ENCODE results near the gene CIAO2B.
A peak's percentile ranks its signal among the peaks of the same experiment; 100 is the strongest.
"Not testable (repeated sequence)": the region's sequence is repeated elsewhere in the genome, so short reads cannot be mapped to it uniquely, and the experiment has no call there.

Gene CIAO2B

DNA sequence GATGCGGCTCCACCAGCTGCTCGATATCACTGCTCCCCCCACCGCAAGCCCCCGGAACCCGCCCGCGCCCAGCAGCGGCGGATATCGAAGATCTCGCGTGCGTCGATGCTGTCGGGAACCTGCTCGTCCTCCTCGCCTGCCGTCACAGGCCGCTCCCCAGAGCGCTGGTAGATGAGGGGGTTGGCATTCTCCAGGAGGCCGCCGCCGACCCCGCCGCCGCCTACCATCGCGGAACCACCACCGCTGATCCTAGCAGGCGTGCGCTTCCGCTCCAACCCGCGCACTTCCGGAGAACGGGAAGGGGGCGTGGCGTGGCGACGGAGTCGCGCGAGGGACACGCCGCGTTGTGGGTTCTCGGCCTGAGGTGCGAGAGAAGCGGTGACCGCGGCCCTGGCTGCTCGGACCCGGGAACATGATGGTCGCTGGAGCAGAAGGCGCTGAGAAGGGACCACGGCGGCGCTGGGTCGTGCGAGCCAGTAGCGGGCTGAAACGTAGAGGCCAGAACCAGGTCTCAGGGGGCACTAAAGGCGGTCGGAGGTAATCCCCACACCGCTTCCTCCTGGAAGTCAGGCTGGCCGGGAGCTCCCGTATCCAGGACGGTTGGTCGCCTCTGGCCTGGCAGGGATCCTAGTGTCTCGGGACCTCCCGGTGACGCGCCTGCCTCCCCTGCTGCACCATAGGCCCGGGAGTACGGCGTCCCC lies at the start of gene CIAO2B:
CIAO2B (minus strand) TSS at position 265 of the 701 bp plus-strand sequence; CDS start at position 227, 38 bp downstream.
- no peaks in the 10 kb centered on the region for H3K9me3 Mint-ChIP-seq
- H3K4me1 Mint-ChIP-seq, result peaks cover 63% of the 10 kb centered on the region
- peak; percentile 84 to 86 for DNase-seq (ENCODE audit: low spot score in 2 of 2)
- peak within 1 kb of the TSS; percentile 99 for H3K27ac Mint-ChIP-seq (ENCODE audit: low read depth)
- H3K4me3 Mint-ChIP-seq, result peak within 1 kb of the TSS; percentile 99
- no peaks in the 10 kb centered on the region for H3K27me3 Mint-ChIP-seq
- peak; percentile 95 for ATAC-seq (replicated peaks; ENCODE audit: extremely low read depth, poor library complexity, severe bottlenecking)
- peaks cover 21% of the 10 kb centered on the region for H3K36me3 Mint-ChIP-seq (ENCODE audit: insufficient read depth)

GRCh38 chr16:66983033-66983432 lies 48.8 kb upstream of the CIAO2B start:
- H3K27ac Mint-ChIP-seq (ENCODE audit: low read depth), result no peak overlapping the region
- DNase-seq (ENCODE audit: low spot score in 2 of 2) (no peak), ATAC-seq (replicated peaks; ENCODE audit: extremely low read depth, poor library complexity, severe bottlenecking) (no peak)
- H3K4me3 Mint-ChIP-seq, result no peak overlapping the region
- no peaks in the 10 kb centered on the region for H3K9me3 Mint-ChIP-seq
- H3K4me1 Mint-ChIP-seq, result peaks cover 15% of the 10 kb centered on the region
- no peaks in the 10 kb centered on the region for H3K36me3 Mint-ChIP-seq (ENCODE audit: insufficient read depth)
- H3K27me3 Mint-ChIP-seq, result no peaks in the 10 kb centered on the region

DNA sequence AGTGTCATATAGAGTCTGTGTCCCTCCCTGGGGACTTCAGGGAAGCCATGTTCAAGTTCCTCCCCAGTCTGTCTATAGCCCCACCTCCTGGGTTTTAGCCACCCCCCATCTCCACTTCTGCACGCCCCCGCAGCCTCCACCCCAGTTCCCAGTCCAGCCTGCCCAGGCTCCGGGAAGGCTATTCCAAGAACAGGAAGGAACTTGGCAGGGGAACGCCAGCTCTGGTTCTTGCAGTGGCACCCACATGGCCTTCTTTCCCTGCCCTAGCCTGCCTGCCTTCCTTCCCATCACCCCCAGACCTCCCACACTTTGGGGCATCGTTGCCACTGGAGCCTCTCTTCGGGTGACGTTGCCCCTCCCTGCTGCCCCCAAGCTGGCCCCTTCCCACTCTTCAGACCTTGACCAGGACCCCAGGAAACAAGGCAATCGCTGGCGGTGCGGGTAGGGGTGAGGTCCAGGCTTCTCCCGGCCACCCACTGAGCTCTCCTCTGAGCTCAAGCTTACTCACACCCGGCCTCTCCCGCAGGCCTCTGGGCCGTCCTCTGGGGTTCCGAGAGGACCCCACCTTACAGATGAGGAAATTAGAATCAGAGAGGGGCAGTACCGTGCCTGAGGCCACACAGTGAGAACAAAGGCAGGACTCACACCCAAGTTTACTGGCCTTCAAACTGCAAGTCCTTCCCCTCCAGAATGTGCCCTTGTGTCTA lies 45.0 kb upstream of the CIAO2B start:
- Mint-ChIP-seq H3K4me1 (peaks cover 14% of the 10 kb centered on the region), H3K27ac (ENCODE audit: low read depth) (no peak overlapping the region), H3K4me3 (no peak overlapping the region), H3K27me3 (no peaks in the 10 kb centered on the region), H3K9me3 (no peaks in the 10 kb centered on the region), H3K36me3 (ENCODE audit: insufficient read depth) (peaks cover 2% of the 10 kb centered on the region)
- ATAC-seq (replicated peaks; ENCODE audit: extremely low read depth, poor library complexity, severe bottlenecking), result no peak
- no peak for DNase-seq (ENCODE audit: low spot score in 2 of 2)

DNA sequence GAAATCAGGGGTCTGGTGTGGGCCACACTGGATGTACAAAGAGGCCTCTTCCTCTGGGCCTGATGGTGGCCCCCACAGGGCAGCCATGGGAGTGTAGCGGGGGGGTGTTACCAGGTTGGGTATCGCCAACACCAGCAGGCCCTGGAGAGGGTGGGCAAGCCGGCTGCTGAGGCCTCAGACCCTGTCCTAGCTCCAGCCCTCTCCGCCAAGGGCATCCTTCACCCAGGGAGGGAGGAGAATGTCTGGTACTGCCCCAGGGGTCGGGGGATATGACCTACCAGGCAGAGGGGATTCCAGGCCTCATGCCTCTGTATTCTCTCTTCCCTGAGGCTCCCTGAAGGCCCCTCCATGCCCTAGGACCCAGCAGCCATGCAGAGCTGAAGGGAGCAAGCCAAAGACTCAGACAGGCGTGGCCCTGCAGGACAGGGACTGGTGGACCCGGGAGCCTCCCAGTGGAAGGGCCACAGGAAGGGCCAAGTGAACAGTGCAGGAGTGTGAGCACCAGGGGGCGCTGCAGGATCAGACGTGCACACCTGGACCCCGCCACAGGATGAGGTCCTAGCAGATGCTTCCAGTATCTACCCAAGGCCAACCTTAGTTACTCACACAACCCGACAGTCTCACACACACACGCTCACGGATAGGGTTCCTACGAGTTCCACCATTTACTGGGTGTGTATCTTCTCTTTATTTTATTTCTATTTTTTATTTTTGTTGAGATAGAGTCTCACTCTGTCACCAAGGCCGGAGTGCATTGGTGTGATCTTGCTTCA lies 43.3 kb upstream of the CIAO2B start:
- H3K27me3 Mint-ChIP-seq, result no peaks in the 10 kb centered on the region
- no peaks in the 10 kb centered on the region for H3K9me3 Mint-ChIP-seq
- peak; percentile 76 to 91 for DNase-seq (ENCODE audit: low spot score in 2 of 2)
- ATAC-seq (replicated peaks; ENCODE audit: extremely low read depth, poor library complexity, severe bottlenecking), result peak; percentile 92
- peaks cover 2% of the 10 kb centered on the region for H3K36me3 Mint-ChIP-seq (ENCODE audit: insufficient read depth)
- H3K27ac Mint-ChIP-seq (ENCODE audit: low read depth), result no peak overlapping the region
- H3K4me1 Mint-ChIP-seq, result peaks cover 10% of the 10 kb centered on the region
- H3K4me3 Mint-ChIP-seq, result no peak overlapping the region

- Mint-ChIP-seq H3K36me3 (ENCODE audit: insufficient read depth) (peaks cover 2% of the 10 kb centered on the region), H3K27ac (ENCODE audit: low read depth) (no peak overlapping the region), H3K4me1 (peaks cover 10% of the 10 kb centered on the region), H3K4me3 (no peak overlapping the region), H3K27me3 (no peaks in the 10 kb centered on the region), H3K9me3 (no peaks in the 10 kb centered on the region)
- DNase-seq (ENCODE audit: low spot score in 2 of 2) (no peak), ATAC-seq (replicated peaks; ENCODE audit: extremely low read depth, poor library complexity, severe bottlenecking) (no peak)
These were observed 42.5 kb upstream of the CIAO2B start for GRCh38 chr16:66976746-66977145.

DNA sequence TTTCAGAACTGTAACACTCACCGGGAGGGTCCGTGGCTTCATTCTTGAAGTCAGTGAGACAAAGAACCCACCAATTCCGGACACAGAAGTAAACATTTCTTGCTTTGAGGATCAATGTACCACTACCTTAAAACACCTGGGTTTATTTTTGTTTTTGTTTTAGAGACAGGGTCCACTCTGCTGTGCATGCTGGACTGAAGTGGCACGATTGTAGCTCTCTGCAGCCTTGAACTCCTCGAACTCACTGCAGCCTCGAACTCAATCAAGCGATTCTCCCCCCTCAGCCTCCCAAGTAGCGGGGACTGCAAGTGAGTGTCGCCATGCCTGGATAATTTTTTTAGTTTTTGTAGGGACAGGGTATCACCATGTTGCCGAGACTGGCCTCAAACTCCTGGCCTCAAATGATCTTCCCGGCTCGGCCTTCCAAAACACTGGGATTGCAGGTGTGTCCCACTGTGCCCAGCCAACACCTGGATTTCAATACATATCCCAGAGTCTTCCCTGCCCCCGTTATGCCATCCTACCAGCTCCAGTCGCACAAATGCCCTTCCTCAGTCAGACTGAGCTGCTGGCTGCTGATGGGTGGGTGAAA lies 41.2 kb upstream of the CIAO2B start:
- Mint-ChIP-seq H3K27ac (ENCODE audit: low read depth) (no peak overlapping the region), H3K4me3 (peak overlapping the region; percentile 72), H3K4me1 (peaks cover 10% of the 10 kb centered on the region), H3K27me3 (no peaks in the 10 kb centered on the region), H3K36me3 (ENCODE audit: insufficient read depth) (peaks cover 2% of the 10 kb centered on the region), H3K9me3 (no peaks in the 10 kb centered on the region)
- DNase-seq (ENCODE audit: low spot score in 2 of 2) (no peak), ATAC-seq (replicated peaks; ENCODE audit: extremely low read depth, poor library complexity, severe bottlenecking) (no peak)

DNA sequence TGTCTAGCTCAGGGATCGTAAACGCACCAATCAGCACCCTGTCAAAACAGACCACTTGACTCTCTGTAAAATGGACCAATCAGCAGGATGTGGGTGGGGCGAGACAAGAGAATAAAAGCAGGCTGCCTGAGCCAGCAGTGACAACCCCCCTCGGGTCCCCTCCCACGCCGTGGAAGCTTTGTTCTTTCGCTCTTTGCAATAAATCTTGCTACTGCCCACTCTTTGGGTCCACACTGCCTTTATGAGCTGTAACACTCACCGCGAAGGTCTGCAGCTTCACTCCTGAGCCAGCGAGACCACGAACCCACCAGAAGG lies 40.7 kb upstream of the CIAO2B start:
- not testable (repeated sequence) for H3K27me3 Mint-ChIP-seq; ATAC-seq (replicated peaks; ENCODE audit: extremely low read depth, poor library complexity, severe bottlenecking); H3K36me3 Mint-ChIP-seq (ENCODE audit: insufficient read depth); H3K9me3 Mint-ChIP-seq; H3K27ac Mint-ChIP-seq (ENCODE audit: low read depth)
- H3K4me3 Mint-ChIP-seq, result peak overlapping the region; percentile 72
- peaks cover 10% of the 10 kb centered on the region for H3K4me1 Mint-ChIP-seq
- DNase-seq (ENCODE audit: low spot score in 2 of 2), result peak in 1 of 2 donors; percentile 18

GRCh38 chr16:66974156-66974931 lies 40.1 kb upstream of the CIAO2B start:
- Mint-ChIP-seq H3K4me1 (peaks cover 10% of the 10 kb centered on the region), H3K4me3 (peak overlapping the region; percentile 72)
- not testable (repeated sequence) for DNase-seq (ENCODE audit: low spot score in 2 of 2); H3K9me3 Mint-ChIP-seq; ATAC-seq (replicated peaks; ENCODE audit: extremely low read depth, poor library complexity, severe bottlenecking); H3K27ac Mint-ChIP-seq (ENCODE audit: low read depth); H3K36me3 Mint-ChIP-seq (ENCODE audit: insufficient read depth); H3K27me3 Mint-ChIP-seq

DNA sequence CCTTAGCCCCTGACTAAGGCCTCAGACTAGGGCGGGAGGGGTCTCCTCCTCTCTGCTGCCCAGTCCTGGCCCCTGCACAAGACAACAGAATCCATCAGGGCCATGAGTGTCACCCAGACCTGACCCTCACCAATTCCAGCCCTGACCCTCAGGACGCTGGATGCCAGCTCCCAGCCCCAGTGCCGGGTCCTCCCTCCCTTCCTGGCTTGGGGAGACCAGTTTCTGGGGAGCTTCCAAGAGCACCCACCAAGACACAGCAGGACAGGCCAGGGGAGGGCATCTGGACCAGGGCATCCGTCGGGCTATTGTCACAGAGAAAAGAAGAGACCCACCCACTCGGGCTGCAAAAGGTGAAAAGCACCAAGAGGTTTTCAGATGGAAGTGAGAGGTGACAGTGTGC lies 39.5 kb upstream of the CIAO2B start:
- H3K27me3 Mint-ChIP-seq, result no peaks in the 10 kb centered on the region
- H3K36me3 Mint-ChIP-seq (ENCODE audit: insufficient read depth), result peaks cover 2% of the 10 kb centered on the region
- DNase-seq (ENCODE audit: low spot score in 2 of 2) (no peak), ATAC-seq (replicated peaks; ENCODE audit: extremely low read depth, poor library complexity, severe bottlenecking) (no peak)
- H3K27ac Mint-ChIP-seq (ENCODE audit: low read depth), result no peak overlapping the region
- no peak overlapping the region for H3K4me3 Mint-ChIP-seq
- no peaks in the 10 kb centered on the region for H3K9me3 Mint-ChIP-seq
- peaks cover 10% of the 10 kb centered on the region for H3K4me1 Mint-ChIP-seq

GRCh38 chr16:66972983-66973382 lies 38.8 kb upstream of the CIAO2B start:
- no peak for ATAC-seq (replicated peaks; ENCODE audit: extremely low read depth, poor library complexity, severe bottlenecking)

GRCh38 chr16:66970775-66971720 lies 36.8 kb upstream of the CIAO2B start:
- Mint-ChIP-seq H3K36me3 (ENCODE audit: insufficient read depth) (no peaks in the 10 kb centered on the region), H3K4me1 (peaks cover 5% of the 10 kb centered on the region), H3K4me3 (no peak overlapping the region), H3K27me3 (no peaks in the 10 kb centered on the region), H3K27ac (ENCODE audit: low read depth) (no peak overlapping the region), H3K9me3 (no peaks in the 10 kb centered on the region)
- ATAC-seq (replicated peaks; ENCODE audit: extremely low read depth, poor library complexity, severe bottlenecking) (no peak), DNase-seq (ENCODE audit: low spot score in 2 of 2) (no peak)

More at GRCh38 chr16:66972983-66973382, 38.8 kb upstream of the CIAO2B start:
- Mint-ChIP-seq H3K4me1 (peaks cover 10% of the 10 kb centered on the region), H3K27me3 (no peaks in the 10 kb centered on the region), H3K9me3 (no peaks in the 10 kb centered on the region), H3K36me3 (ENCODE audit: insufficient read depth) (peaks cover 2% of the 10 kb centered on the region), H3K27ac (ENCODE audit: low read depth) (no peak overlapping the region), H3K4me3 (no peak overlapping the region)
- DNase-seq (ENCODE audit: low spot score in 2 of 2), result no peak

Data from central memory CD8-positive, alpha-beta T cell (primary cell).